ENCODE data around the gene TSC1.

TSC1 gene

GRCh38 chr9:132882616-132883015 is 61.8 kb downstream of the TSC1 start:
- H3F3A ChIP-seq (ENCODE audit: insufficient read depth, low read length), result no peaks in the 10 kb centered on the region
- no peak for TF ChIP-seq CTCF (IDR thresholded peaks at IDR 0.05; ENCODE audit: low read length)
- TF ChIP-seq EZH2 (optimal IDR thresholded peaks at IDR 0.05; ENCODE audit: low read depth, low read length), result no peak
- no peak for TF ChIP-seq EZH2phosphoT487 (IDR thresholded peaks at IDR 0.05; ENCODE audit: low read length)
- no peaks in the 10 kb centered on the region for H3K4me1 ChIP-seq (ENCODE audit: low read length)
- H3K4me3 ChIP-seq (ENCODE audit: low read length), result no peak overlapping the region
- DNase-seq, result no peak
- no peaks in the 10 kb centered on the region for H4K20me1 ChIP-seq (ENCODE audit: insufficient read depth, low read length)
- no peaks in the 10 kb centered on the region for H3K9me2 ChIP-seq (replicated peaks; ENCODE audit: insufficient read depth, low read length)
- no peak overlapping the region for H2AFZ ChIP-seq (ENCODE audit: low read length)
- no peak overlapping the region for H3K9ac ChIP-seq (ENCODE audit: low read length)
- peaks cover 1% of the 10 kb centered on the region; the same call in 1 of the 2 replicates for H3K27me3 ChIP-seq (replicated peaks; ENCODE audit: insufficient read depth, low read length)
- no peak overlapping the region for H3K27ac ChIP-seq (ENCODE audit: low read length)
- no peaks in the 10 kb centered on the region for H3K79me2 ChIP-seq (ENCODE audit: low read length)
- no peaks in the 10 kb centered on the region for H3K36me3 ChIP-seq (replicated peaks; ENCODE audit: insufficient read depth, low read length)
- H3K4me2 ChIP-seq (ENCODE audit: low read depth, low read length), result no peak overlapping the region
- H3K9me3 ChIP-seq (replicated peaks; ENCODE audit: insufficient read depth, low read length), result no peaks in the 10 kb centered on the region

- Histone ChIP-seq H3K27me3 (replicated peaks; ENCODE audit: insufficient read depth, low read length) (peaks cover 9% of the 10 kb centered on the region), H2AFZ (ENCODE audit: low read length) (no peak overlapping the region), H3K4me3 (ENCODE audit: low read length) (no peak overlapping the region), H3K79me2 (ENCODE audit: low read length) (no peaks in the 10 kb centered on the region), H3K27ac (ENCODE audit: low read length) (no peak overlapping the region), H3K36me3 (replicated peaks; ENCODE audit: insufficient read depth, low read length) (no peaks in the 10 kb centered on the region), H3K4me1 (ENCODE audit: low read length) (no peaks in the 10 kb centered on the region), H3K9me3 (replicated peaks; ENCODE audit: insufficient read depth, low read length) (no peaks in the 10 kb centered on the region), H3K9ac (ENCODE audit: low read length) (no peak overlapping the region), H3K9me2 (replicated peaks; ENCODE audit: insufficient read depth, low read length) (no peaks in the 10 kb centered on the region), H3F3A (ENCODE audit: insufficient read depth, low read length) (no peaks in the 10 kb centered on the region), H3K4me2 (ENCODE audit: low read depth, low read length) (no peak overlapping the region), H4K20me1 (ENCODE audit: insufficient read depth, low read length) (no peaks in the 10 kb centered on the region)
- DNase-seq, result no peak
- no peak for TF ChIP-seq EZH2phosphoT487 (IDR thresholded peaks at IDR 0.05; ENCODE audit: low read length)
- no peak for TF ChIP-seq EZH2 (optimal IDR thresholded peaks at IDR 0.05; ENCODE audit: low read depth, low read length)
These were observed 62.6 kb downstream of the TSC1 start for GRCh38 chr9:132881826-132882225.

- no peak overlapping the region for H3K4me2 ChIP-seq (ENCODE audit: low read depth, low read length)
- peaks cover 25% of the 10 kb centered on the region for H3K27me3 ChIP-seq (replicated peaks; ENCODE audit: insufficient read depth, low read length)
- H3F3A ChIP-seq (ENCODE audit: insufficient read depth, low read length), result no peaks in the 10 kb centered on the region
- H3K4me3 ChIP-seq (ENCODE audit: low read length), result no peak overlapping the region
- no peaks in the 10 kb centered on the region for H3K9me3 ChIP-seq (replicated peaks; ENCODE audit: insufficient read depth, low read length)
- no peaks in the 10 kb centered on the region for H3K36me3 ChIP-seq (replicated peaks; ENCODE audit: insufficient read depth, low read length)
- no peaks in the 10 kb centered on the region for H3K4me1 ChIP-seq (ENCODE audit: low read length)
- no peak overlapping the region for H2AFZ ChIP-seq (ENCODE audit: low read length)
- H3K27ac ChIP-seq (ENCODE audit: low read length), result no peak overlapping the region
- no peaks in the 10 kb centered on the region for H4K20me1 ChIP-seq (ENCODE audit: insufficient read depth, low read length)
- DNase-seq, result no peak
- H3K79me2 ChIP-seq (ENCODE audit: low read length), result no peaks in the 10 kb centered on the region
- H3K9ac ChIP-seq (ENCODE audit: low read length), result no peak overlapping the region
- H3K9me2 ChIP-seq (replicated peaks; ENCODE audit: insufficient read depth, low read length), result no peaks in the 10 kb centered on the region
- TF ChIP-seq EZH2 (optimal IDR thresholded peaks at IDR 0.05; ENCODE audit: low read depth, low read length) (no peak), CTCF (IDR thresholded peaks at IDR 0.05; ENCODE audit: low read length) (no peak), EZH2phosphoT487 (IDR thresholded peaks at IDR 0.05; ENCODE audit: low read length) (no peak)
These were observed 64.1 kb downstream of the TSC1 start for GRCh38 chr9:132880324-132880661.

GRCh38 chr9:132879457-132880323 is 64.7 kb downstream of the TSC1 start:
- Histone ChIP-seq H3K27ac (ENCODE audit: low read length) (no peak overlapping the region), H3K9me2 (replicated peaks; ENCODE audit: insufficient read depth, low read length) (no peaks in the 10 kb centered on the region), H3K36me3 (replicated peaks; ENCODE audit: insufficient read depth, low read length) (no peaks in the 10 kb centered on the region), H3F3A (ENCODE audit: insufficient read depth, low read length) (no peaks in the 10 kb centered on the region), H3K9me3 (replicated peaks; ENCODE audit: insufficient read depth, low read length) (no peaks in the 10 kb centered on the region), H3K79me2 (ENCODE audit: low read length) (no peaks in the 10 kb centered on the region), H3K4me1 (ENCODE audit: low read length) (no peaks in the 10 kb centered on the region), H2AFZ (ENCODE audit: low read length) (no peak overlapping the region), H3K4me2 (ENCODE audit: low read depth, low read length) (no peak overlapping the region), H3K4me3 (ENCODE audit: low read length) (no peak overlapping the region), H3K27me3 (replicated peaks; ENCODE audit: insufficient read depth, low read length) (peaks cover 31% of the 10 kb centered on the region), H4K20me1 (ENCODE audit: insufficient read depth, low read length) (no peaks in the 10 kb centered on the region), H3K9ac (ENCODE audit: low read length) (no peak overlapping the region)
- no peak for TF ChIP-seq EZH2 (optimal IDR thresholded peaks at IDR 0.05; ENCODE audit: low read depth, low read length)
- TF ChIP-seq CTCF (IDR thresholded peaks at IDR 0.05; ENCODE audit: low read length), result no peak
- TF ChIP-seq EZH2phosphoT487 (IDR thresholded peaks at IDR 0.05; ENCODE audit: low read length), result no peak
- DNase-seq, result no peak
